ENCODE data around the gene PARD3B.

GRCh38 chr2:204664708-204665121 lies 119.4 kb downstream of the PARD3B start:
- no peak for TF ChIP-seq GABPA (IDR thresholded peaks at IDR 0.05; ENCODE audit: low read depth)
- TF ChIP-seq, protein P1, sequence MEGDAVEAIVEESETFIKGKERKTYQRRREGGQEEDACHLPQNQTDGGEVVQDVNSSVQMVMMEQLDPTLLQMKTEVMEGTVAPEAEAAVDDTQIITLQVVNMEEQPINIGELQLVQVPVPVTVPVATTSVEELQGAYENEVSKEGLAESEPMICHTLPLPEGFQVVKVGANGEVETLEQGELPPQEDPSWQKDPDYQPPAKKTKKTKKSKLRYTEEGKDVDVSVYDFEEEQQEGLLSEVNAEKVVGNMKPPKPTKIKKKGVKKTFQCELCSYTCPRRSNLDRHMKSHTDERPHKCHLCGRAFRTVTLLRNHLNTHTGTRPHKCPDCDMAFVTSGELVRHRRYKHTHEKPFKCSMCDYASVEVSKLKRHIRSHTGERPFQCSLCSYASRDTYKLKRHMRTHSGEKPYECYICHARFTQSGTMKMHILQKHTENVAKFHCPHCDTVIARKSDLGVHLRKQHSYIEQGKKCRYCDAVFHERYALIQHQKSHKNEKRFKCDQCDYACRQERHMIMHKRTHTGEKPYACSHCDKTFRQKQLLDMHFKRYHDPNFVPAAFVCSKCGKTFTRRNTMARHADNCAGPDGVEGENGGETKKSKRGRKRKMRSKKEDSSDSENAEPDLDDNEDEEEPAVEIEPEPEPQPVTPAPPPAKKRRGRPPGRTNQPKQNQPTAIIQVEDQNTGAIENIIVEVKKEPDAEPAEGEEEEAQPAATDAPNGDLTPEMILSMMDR (IDR thresholded peaks at IDR 0.05 in 2 of 3, conservative IDR thresholded peaks at IDR 0.05 in 1 of 3; ENCODE audit: control insufficient read depth in 2 of 3, extremely low read depth in 1 of 3, insufficient read depth in 1 of 3, low read depth in 3 of 3, low read length in 3 of 3): no peak
